HG03060 (cell line): ENCODE data around the gene RCC1.
"Not testable (repeated sequence)": the region's sequence is repeated elsewhere in the genome, so short reads cannot be mapped to it uniquely, and the experiment has no call there.

Experiments
- ATAC-seq: cut with Tn5 transposase; IDR thresholded peaks from one replicate; pipeline ENCODE4 v1.9.1; 2021; ENCODE audit warnings: low read depth, moderate number of reproducible peaks; ENCODE audit not compliant: unreplicated experiment

The RCC1 gene, protein sequence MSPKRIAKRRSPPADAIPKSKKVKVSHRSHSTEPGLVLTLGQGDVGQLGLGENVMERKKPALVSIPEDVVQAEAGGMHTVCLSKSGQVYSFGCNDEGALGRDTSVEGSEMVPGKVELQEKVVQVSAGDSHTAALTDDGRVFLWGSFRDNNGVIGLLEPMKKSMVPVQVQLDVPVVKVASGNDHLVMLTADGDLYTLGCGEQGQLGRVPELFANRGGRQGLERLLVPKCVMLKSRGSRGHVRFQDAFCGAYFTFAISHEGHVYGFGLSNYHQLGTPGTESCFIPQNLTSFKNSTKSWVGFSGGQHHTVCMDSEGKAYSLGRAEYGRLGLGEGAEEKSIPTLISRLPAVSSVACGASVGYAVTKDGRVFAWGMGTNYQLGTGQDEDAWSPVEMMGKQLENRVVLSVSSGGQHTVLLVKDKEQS

DNA sequence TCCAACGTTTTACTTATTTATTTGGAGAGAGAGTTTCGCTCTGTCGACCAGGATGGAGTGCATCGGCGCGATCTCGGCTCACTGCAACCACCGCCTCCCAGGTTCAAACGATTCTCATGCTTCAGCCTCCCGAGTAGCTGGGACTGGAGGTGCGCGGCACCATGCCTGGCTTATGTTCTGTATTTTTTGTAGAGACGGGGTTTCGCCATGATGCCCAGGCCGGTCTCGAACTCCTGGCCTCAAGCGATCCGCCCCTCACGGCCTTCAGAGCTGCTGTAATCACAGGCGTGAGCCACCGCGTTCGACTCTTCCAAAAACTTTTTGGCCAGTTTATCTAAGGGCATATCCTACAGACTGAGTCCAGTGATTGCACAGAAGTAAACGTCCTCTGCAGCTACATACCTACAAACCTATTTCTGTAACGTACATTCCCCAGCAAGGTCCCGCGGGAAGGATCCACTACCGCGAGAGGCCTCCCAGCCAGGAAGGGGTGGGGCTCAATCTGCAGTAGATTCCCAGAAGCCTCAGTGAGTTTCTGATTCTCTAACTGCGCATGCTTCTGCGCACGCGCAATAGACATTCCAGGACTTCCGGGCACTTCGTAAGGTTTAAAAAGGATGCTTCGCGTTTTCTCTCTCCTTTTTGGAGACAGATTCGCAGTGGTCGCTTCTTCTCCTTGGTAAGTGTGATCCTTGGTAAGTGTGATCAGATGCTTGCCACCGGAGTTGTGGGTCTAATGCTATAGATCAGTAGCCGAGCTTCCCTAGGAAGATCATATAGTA is at the start of gene RCC1:
Gene RCC1, plus strand, starts transcription at position 638 of the 782 bp plus-strand sequence. CDS start 23,824 bp downstream, outside the sequence.
- peak; percentile 47 for ATAC-seq

DNA sequence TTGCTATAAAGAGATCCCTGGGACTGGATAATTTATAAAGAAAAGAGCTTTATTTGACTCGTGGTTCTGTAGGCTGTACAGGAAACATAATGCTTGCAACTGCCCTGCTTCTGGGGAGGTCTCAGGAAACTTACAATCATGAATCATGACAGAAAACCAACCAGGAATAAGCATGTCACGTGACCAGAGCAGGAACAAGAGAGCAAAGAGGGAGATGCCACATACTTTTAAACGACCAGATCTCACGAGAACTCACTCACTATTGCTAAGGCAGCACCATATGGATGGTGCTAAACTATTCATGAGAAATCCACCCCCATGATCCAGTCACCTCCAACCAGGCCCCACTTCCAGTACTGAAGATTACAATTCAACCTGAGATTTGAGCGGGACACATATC is 49.8 kb upstream of the RCC1 start:
- no peak for ATAC-seq

DNA sequence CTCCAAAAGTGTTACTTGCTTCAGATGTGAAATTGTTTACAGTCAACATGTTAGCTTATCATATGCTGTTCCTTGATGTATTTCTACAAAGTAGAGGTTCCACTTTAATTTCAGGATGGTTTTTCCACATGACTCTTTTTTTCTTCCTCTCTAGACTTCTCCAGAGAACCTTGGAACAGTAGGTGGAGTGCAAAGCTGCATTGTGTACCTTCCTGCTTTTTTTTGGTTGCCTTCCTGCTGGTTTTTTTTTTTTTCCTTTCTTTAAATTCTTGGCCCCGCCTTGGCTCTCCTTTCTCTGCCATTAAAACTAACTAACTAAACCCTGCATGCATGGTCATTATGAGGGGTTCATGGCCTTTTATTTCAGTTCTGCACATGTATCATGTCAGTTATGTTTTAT is 48.2 kb upstream of the RCC1 start:
- no peak for ATAC-seq

DNA sequence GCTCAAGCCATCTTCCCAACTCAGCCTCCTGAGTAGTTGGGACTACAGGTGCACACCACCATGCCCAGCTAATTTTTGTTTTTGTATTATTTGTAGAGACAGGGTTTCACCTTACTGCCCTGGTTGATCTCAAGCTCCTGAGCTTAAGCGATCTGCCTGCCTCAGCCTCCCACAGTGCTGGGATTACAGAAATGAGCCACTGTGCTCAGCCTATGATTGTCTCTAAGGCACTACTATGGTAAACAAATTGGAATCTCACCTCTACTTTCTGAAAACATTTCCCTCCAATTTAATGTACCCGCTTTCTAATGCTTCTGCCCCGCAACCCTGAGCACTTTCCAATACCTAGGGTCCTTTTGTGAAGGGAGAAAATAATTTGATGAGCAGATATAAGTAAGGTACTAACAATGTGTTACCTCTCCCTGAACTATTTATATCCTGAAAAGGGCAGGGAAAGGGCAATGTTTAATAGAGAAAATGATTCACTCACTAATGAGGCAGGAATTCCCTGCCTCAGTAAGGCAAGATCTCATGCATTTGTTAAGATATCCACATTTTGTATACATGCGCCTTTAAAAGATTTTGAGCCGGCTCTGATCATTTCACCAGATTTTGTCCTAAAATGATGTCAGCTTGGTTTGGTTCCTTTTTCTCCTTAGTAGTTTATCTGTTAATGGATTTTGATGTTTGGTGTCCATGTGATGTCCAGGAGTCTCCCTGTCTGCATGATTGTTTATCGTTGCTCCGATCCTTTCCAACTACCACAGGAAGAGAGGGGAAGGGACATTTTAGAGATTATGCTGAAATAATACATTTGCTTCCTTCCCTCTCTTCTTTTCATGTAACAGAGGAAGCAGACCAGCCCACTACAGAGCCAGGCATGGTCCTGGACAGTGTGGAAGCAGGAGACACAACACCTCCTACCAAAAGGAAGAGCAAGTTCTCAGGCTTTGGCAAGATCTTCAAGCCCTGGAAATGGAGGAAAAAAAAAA is 47.3 kb upstream of the RCC1 start:
- no peak for ATAC-seq

DNA sequence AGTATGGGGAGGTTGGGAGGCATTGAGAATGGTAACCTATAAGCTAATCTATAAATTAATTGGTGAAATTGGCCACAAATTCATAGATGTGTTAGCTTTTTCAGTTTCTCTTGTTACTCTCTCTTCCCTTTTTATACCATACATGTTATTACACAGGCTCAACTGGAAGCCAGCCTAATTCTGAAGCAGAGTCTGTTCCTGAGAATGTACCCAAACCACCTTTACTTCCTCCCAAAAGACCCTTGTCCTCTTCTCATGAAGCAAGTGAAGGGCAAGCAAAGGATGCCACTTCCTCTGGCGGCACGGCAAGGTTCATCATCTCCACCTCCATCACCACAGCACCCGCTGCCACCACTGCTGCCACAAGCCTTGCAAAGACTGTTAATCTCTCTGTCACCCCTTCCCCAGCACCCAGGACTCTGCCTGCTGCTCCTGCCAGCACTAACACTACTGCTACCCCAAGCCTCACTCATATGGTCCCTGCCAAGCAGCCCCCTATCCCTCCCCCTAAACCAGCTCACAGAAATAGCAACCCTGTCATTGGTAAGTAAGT is 39.5 kb upstream of the RCC1 start:
- ATAC-seq = no peak

DNA sequence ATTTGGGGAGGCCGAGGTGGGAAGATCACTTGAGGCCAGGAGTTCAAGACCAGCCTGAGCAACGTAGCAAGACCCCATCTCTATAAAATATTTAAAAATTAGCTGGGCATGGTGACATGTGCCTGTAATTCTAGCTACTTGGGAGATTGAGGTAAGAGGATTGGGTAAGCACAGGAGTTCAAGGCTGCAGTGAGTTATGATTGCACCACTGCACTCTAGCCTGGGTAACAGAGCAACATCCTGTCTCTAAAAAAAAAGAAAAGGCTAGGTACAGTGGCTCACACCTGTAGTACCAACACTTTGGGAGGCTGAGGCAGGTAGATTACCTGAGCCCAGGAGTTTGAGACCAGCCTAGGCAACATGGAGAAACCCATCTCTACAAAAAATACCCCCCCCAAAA is 35.7 kb upstream of the RCC1 start:
- ATAC-seq = no peak

DNA sequence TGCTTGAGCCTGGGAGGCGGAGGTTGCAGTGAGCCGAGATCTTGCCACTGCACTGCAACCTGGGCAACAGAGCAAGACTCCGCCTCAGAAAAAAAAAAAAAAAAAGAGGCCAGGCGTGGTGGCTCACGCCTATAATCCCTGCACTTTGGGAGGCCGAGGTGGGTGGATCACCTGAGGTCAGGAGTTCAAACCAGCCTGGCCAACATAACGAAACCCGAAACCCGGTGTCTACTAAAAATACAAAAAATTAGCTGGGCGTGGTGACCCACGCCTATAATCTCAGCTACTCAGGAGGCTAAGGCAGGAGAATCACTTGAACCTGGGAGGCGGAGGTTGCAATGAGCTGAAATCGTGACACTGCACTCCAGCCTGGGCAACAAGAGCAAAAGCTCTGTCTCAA is 26.3 kb upstream of the RCC1 start:
- ATAC-seq = not testable (repeated sequence)

DNA sequence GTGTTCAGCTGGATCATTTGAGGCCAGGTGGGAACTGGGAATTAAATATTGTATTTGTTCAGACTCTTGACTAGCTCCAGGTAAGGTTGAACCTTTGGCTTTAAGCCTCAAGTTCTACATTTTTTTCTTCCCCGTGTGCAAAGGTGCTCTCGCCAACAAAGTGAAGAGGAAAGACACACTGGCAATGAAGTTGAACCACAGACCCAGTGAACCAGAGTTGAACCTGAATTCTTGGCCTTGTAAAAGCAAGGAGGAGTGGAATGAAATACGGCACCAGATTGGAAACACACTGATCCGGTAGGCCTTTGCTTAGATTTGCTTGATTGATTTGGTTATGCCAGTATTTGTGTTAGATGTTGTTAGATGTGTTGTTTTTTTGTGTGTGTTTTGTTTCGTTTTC is 25.5 kb upstream of the RCC1 start:
- ATAC-seq = no peak

DNA sequence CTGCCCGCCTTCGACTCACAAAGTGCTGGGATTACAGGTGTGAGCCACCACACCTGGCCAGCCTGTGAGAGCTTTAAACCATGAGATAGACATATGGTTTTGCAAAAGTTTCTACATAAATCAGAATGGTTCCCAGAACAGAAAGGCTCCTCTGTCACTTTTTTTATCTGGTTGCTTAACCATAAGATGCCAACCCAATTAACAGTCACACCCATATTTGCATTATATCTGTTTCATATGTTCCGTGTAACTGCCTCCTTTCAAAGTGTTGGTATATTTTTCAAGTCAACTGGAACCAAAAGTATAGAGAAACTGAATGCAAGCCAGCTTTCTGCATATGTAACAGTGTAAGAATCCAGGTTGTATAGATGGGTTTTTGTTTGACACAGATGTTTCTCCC is 23.7 kb upstream of the RCC1 start:
- no peak for ATAC-seq

DNA sequence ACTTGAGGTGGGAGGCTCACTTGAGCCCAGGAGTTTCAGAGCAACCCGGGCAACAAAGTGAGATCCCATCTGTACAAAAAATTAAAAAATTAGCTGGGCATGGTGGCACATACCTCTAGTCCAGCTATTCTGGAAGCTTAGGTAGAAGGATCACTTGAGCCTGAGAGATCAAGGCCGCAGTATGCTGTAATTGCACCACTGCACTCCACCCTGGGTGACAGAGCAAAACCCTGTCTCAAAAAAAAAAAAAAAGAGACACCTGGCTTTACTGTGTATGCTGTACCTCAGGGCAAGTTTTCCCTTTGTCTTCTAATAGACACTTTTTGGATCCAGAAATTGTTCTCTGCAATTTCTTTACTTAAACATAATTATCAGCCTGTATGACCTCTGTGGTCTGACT is 23.1 kb upstream of the RCC1 start:
- no peak for ATAC-seq

DNA sequence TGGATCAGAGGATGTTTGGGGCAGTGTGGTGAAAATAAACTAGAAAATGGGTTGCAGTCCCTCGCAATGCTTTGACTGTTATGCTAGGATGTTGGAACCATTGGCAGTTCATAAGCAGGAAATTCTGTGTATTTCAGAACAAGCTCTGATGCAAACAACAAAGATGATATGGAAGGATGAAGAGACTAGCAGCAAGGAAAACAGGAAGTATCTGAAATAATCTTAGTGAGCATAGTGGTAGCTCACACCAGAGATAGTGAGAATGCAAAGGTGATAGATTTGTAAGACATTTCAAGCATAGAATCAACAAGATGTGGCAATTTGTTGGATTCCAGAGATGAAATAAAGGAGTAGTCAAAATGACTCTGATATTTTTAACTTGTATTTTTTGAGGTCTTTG is 11.1 kb upstream of the RCC1 start:
- ATAC-seq = no peak

DNA sequence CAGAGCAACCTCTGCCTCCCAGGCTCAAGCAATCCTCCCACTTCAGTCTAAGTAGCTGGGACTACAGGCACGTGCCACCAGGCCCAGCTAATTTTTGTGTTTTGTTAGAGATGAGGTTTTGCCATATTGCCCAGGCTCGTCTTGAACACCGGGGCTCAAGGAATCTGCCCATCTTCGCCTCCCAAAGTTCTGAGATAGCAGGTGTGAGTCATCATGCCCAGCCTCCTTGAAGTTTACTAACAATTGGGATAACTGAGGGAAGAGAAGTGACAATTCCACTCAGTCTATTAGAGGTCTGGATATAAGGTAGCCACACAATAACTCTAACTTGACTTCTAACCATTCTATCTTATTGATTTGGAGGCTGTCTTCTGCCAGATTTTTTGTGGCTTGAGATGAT is 6.3 kb upstream of the RCC1 start:
- no peak for ATAC-seq

DNA sequence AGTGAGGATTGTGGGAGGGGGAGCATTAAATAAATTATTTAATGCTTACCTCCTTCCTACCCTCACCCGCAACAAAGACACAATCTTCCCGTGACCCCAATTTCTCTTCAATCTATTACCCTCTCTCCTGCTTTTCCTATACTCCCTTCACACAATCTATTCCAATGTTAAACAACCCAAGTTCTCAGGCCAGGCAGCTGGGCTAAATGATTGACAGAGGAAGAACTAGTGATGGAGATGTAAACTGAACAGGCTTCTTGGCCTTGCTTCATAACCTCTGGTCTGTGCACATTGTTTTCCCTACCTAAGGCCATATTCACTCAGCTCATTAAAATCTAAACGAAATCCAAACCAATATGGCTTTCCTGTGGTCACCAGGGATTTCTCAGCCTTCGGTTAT is 3.9 kb upstream of the RCC1 start:
- ATAC-seq = no peak

DNA sequence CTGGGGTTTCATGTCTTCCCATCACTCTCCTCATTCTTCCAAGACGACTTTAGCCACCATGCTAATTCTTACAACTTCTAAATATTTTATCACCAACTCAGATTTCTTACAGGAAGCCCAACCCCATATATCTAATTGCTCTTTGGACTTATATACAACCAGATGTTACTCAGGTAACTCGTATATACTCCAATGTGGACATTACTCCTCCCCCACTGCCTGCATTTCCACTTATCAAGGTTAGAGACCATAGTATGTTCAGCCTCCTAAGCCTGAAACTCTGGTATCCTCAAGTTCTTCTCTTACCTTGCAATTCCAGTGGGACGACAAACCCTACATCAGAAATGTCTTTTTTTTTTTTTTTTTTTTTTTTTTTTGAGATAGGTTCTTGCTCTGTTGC is 2.7 kb upstream of the RCC1 start:
- ATAC-seq = no peak

DNA sequence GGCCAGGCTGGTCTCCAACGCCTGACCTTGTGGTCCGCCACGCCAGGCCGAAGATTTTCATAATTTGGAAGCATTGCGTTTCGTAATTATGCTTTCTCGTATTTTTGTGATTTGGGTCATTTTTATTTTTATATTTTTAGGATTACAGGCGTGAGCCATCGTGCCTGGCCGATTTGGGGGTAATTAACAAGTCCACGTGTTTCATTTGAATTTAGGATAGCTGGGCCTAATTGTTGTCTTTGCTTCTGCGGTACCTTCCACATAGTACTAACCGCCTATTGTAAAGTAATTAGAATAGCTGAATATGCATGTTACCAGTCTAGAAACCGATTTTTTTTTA is 1.0 kb downstream of the RCC1 start:
- ATAC-seq = no peak

DNA sequence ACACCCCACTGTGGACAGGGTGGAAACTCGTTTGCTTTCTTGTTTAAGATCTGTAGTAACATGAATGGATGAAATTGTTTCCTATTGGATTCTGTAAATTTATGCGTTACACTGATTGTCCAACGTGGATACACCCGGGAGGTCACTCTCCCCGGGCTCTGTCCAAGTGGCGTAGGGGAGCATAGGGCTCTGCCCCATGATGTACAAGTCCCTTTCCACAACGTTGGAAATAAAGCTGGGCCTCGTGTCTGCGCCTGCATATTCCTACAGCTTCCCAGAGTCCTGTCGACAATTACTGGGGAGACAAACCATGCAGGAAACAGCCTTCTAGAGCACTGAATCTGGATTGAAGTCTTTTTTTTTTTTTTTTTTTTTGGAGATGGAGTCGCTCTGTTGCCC is 1.4 kb downstream of the RCC1 start:
- ATAC-seq = no peak

DNA sequence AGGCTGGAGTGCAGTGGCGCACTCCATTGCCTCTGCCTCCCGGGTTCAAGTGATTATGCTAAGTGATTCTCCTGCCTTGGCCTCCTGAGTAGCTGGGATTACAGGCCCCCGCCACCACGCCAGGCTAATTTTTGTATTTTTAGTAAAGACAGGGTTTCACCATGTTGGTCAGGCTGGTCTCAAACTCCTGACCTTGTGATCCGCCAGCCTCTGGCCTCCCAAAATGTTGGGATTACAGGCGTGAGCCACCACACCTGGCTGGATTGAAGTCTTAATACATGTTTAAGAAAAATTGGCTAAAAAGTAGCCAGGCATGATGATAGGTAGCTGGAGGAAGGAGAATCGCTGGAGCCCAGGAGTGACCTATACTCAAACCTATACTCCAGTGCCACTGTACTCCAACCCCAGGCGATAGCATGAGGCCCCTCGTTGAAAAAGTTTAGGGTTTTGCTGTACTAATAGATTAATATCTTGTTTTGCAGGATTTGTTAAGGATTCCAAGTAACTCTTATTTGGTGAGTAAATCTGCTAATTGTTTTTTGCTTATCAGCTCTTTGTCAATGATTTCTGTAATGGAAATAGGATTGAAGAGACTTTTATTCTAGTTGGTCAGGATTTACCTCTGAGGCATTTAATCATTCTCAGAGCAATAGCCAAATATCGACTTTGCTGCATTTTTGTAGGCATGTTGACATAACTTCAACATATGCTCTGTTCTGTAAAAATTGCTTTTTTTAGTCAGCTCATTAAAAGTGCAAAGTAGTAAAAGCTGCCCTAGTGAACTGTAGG is 2.0 kb downstream of the RCC1 start:
- no peak for ATAC-seq

DNA sequence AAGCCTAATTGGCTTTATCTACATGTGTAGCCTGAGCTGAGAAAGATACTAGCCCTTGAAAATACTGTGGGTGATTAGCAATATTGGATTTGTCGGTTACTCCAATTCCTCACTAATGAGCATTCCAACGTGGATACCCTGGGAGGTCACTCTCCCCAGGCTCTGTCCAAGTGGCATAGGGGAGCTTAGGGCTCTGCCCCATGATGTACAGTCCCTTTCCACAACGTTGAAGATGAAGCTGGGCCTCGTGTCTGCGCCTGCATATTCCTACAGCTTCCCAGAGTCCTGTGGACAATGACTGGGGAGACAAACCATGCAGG is 2.6 kb downstream of the RCC1 start:
- ATAC-seq = no peak

DNA sequence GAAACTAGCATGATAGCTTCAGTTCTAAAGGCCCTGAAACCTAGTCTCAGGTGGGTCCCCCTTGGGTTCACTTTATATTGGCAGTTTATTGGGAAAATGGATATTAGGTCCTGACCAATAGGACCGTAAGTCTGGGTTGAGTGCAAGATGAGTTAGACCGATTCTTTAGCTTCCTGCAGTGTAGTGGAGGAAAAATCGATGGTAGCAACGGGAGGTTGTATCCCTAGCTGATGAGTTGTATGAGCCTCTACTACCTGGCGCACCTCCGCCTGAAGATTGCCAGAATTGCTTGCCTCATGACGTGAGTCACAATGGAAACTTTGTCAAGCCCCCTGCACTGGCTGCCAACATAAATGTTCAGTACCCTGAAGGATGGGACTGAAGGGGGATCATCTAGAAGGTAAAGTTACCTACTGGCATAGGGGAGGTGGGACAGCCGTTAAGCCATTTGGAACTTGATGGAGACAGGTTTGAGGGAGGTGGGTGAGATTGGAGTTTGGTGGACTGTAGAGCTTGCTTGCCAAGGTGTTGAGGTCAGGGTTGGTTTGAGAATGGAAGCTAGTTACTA is 3.9 kb downstream of the RCC1 start:
- no peak for ATAC-seq
